ENCODE measurements around the gene TSSK2. TPM values are rescaled to one million over a fixed set of nuclear protein-coding genes. Genes with fewer than 3 reads are reported as not detected.
"Not testable (repeated sequence)": the region's sequence is repeated elsewhere in the genome, so short reads cannot be mapped to it uniquely, and the experiment has no call there.

TSSK2 gene
- polyA plus RNA-seq, result under 1 TPM in 2 of 3 donors, not detected in 1; 0.07 TPM

DNA sequence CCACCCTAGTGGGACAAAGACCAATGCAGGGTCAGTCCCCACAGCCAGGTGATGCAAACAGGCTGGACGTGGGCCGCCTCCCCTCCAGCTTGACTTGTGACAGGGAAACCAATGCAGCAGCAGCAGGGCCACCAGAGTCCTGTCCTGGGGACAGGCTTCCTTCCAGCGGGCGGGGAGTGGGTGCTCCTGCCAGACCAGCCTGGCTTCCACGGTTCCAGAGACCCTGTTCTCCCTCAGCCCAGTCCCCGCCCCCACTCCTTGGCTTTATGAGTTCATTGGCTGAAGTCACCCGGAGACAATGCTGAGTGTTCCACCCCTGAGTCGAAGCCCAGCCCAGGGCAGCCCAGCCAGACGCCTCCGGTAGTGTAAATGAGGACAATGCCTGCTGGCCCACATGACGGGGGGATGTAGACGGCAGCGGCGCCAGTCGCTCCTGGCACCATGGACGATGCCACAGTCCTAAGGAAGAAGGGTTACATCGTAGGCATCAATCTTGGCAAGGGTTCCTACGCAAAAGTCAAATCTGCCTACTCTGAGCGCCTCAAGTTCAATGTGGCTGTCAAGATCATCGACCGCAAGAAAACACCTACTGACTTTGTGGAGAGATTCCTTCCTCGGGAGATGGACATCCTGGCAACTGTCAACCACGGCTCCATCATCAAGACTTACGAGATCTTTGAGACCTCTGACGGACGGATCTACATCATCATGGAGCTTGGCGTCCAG is at the start of gene TSSK2:
Gene TSSK2 (plus strand): TSS at position 350 of the 726 bp plus-strand sequence. CDS start 92 bp downstream, at position 442.
- 86 to 90% (median 88%) methylated on average over 27 of the region's 27 CpGs for WGBS, 3 donors
- H3K27ac ChIP-seq (ENCODE audit: low read depth, low read length), result no peak within 1 kb of the TSS

GRCh38 chr22:19081351-19081750 is 49.8 kb upstream of the TSSK2 start:
- WGBS, 3 donors, result 78 to 89% (median 83%) methylated on average over 3 of the region's 3 CpGs
- no peak overlapping the region for H3K27ac ChIP-seq (ENCODE audit: low read depth, low read length)

DNA sequence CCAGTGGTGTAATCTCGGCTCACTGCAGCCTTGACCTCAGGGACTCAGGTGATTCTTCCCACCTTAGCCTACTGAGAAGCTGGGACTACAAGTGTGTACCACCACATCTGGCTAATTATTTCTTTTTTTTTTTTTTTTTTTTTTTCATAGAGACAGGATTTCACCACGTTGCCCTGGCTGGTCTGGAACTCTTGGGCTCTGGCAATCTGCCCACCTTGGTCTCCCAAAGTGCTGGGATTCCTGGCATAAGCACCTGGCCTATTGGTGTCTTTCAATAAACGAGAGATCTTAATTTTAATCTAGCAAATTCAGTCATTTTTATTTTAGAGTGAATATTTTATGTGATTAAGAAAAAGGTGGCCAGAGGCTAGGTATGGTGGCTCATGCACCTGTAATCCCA is 49.0 kb upstream of the TSSK2 start:
- 59 to 75% (median 72%) methylated on average over 3 of the region's 3 CpGs for WGBS, 3 donors
- H3K27ac ChIP-seq (ENCODE audit: low read depth, low read length), result no peak overlapping the region

GRCh38 chr22:19082793-19083192 is 48.3 kb upstream of the TSSK2 start:
- H3K27ac ChIP-seq (ENCODE audit: low read depth, low read length), result no peak overlapping the region
- WGBS, 3 donors, result 84 to 96% (median 95%) methylated on average over 13 of the region's 13 CpGs

- not testable (repeated sequence) for H3K27ac ChIP-seq (ENCODE audit: low read depth, low read length)
- WGBS, 3 donors, result 90 to 96% (median 95%) methylated on average over 14 to 30 of the region's 30 CpGs
Observed at GRCh38 chr22:19084126-19084525, 47.0 kb upstream of the TSSK2 start.

- H3K27ac ChIP-seq (ENCODE audit: low read depth, low read length), result not testable (repeated sequence)
- 71 to 91% (median 84%) methylated on average over 9 to 16 of the region's 32 CpGs for WGBS, 3 donors
Observed at GRCh38 chr22:19084586-19084985, 46.5 kb upstream of the TSSK2 start.

DNA sequence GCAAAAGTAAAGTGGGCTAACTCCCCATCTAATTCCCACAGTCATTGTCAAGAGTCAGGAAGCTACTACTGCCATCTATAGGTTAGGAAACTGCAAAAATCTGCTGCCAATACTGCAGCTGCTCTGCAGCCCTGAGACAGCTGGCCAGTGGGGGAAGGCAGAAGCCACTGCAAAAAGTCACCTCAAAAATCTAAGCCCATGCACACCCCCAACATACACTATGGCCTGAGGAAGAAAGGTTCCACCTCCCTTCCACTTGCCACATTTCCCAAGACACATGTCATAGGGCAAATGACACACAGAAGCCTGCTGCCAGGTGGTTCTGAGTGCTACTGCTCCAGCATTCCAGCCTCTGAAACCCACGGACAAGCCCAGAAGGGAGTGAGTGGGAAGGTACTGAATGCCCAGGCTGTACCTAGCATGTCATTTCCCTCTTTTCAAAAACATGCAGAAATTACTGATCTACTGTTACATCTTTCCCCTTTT is 45.8 kb upstream of the TSSK2 start:
- 14 to 26% (median 25%) methylated on average over 1 of the region's 1 CpG for WGBS, 3 donors
- no peak overlapping the region for H3K27ac ChIP-seq (ENCODE audit: low read depth, low read length)

GRCh38 chr22:19086417-19086816 is 44.7 kb upstream of the TSSK2 start:
- WGBS, 3 donors, result 81 to 83% (median 83%) methylated on average over 6 of the region's 6 CpGs
- no peak overlapping the region for H3K27ac ChIP-seq (ENCODE audit: low read depth, low read length)

GRCh38 chr22:19086896-19087295 is 44.2 kb upstream of the TSSK2 start:
- 82 to 95% (median 85%) methylated on average over 3 of the region's 3 CpGs for WGBS, 3 donors
- no peak overlapping the region for H3K27ac ChIP-seq (ENCODE audit: low read depth, low read length)

- WGBS, 3 donors, result 96 to 98% (median 98%) methylated on average over 14 of the region's 14 CpGs
- no peak overlapping the region for H3K27ac ChIP-seq (ENCODE audit: low read depth, low read length)
Observed at GRCh38 chr22:19088866-19089595, 42.1 kb upstream of the TSSK2 start.

- H3K27ac ChIP-seq (ENCODE audit: low read depth, low read length), result no peak overlapping the region
- 73 to 95% (median 91%) methylated on average over 2 of the region's 2 CpGs for WGBS, 3 donors
Observed at GRCh38 chr22:19090183-19090582, 40.9 kb upstream of the TSSK2 start.

- WGBS, 3 donors, result 65 to 94% (median 85%) methylated on average over 3 of the region's 3 CpGs
- H3K27ac ChIP-seq (ENCODE audit: low read depth, low read length), result no peak overlapping the region
Observed at GRCh38 chr22:19090586-19091127, 40.5 kb upstream of the TSSK2 start.

DNA sequence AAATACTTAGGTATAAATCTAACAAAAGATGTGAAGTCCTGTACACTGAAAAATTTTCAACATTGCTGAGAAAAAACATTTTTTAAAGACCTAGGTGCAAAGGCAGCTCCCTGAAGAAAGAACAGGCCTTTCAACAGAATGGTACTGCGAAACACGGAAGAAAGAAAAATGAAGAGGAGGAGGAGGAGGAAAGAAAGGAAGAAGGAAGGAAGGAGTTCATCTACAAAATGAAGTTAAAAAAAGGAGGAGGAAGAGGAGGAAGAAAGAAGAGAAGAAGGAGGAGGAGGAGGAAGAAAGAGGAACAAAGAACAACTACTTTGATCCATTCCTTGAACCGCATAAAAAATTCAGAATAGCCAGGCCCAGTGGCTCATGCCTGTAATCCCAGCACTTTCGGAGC is 38.4 kb upstream of the TSSK2 start:
- H3K27ac ChIP-seq (ENCODE audit: low read depth, low read length), result no peak overlapping the region
- 68 to 99% (median 90%) methylated on average over 4 of the region's 4 CpGs for WGBS, 3 donors

GRCh38 chr22:19094393-19094997 is 36.6 kb upstream of the TSSK2 start:
- no peak overlapping the region for H3K27ac ChIP-seq (ENCODE audit: low read depth, low read length)
- 96 to 99% (median 99%) methylated on average over 4 of the region's 4 CpGs for WGBS, 3 donors

DNA sequence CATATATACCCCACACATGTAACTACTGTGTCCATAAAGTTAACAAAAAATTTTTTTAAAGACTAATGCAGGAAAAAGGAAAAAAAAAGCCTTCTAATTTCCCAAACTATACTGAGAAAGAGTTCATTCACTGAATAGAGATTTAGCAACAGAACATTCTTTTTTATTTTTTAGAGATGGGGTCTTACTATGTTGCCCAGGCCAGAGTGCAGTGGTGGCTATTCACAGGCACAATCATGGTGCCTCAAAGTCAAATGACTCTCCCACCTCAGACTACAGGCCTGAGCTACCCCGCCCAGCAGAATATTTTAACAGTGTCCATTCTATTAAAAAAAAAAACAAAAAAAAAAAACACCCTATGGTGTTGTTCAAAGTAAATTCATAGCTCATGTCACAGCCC is 34.6 kb upstream of the TSSK2 start:
- no peak overlapping the region for H3K27ac ChIP-seq (ENCODE audit: low read depth, low read length)
- 92 to 98% (median 95%) methylated on average over 1 of the region's 1 CpG for WGBS, 3 donors

GRCh38 chr22:19097518-19097917 is 33.6 kb upstream of the TSSK2 start:
- H3K27ac ChIP-seq (ENCODE audit: low read depth, low read length), result no peak overlapping the region
- WGBS, 3 donors, result 68 to 74% (median 68%) methylated on average over 3 of the region's 3 CpGs

- no peak overlapping the region for H3K27ac ChIP-seq (ENCODE audit: low read depth, low read length)
- 41 to 80% (median 77%) methylated on average over 4 of the region's 4 CpGs for WGBS, 3 donors
Observed at GRCh38 chr22:19098157-19098556, 33.0 kb upstream of the TSSK2 start.

DNA sequence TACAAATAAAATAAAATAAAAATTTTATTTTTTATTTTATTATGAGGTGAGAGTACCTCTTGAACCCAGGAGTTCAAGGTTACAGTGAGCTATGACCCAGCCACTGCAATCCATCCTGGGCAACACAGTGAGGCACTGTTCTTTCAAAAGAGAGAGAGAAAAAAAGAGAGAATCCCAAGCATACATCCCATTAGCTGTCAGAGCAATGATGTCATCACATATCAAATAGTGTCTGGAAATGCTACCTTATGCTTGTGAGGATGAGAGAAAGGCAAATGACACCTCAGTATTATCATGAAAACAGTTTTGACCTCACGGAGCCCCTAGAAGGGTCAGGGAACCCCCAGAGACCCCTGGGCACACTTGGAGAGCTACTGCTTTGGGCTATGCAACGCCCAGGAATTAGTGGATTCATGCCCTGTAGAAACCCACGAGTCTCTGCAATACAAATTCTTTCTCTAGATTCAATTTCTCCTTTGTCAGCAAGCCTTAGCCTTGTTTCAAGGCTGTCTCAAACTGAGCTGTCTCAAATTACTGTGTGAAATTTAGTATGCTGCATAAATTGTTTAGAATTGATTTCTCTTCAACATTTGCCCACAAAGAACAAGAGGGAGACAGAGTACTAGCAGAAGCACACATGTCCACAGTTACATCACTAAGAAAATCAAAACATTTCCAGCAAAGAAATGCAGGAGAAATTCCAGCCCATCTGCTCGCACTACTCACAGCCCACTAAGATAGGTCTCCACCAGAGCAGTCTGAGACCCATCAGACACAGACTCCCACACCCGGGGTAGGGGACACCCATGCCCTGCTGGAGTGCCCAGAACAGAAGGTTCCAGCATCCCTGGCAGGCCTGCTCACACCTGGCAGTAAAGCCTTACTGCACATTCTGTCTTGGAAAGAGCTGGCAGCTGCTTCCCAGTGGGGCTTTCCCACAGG is 27.0 kb upstream of the TSSK2 start:
- no peak overlapping the region for H3K27ac ChIP-seq (ENCODE audit: low read depth, low read length)

More for the DNA sequence above, 27.0 kb upstream of the TSSK2 start:
- WGBS, 3 donors, result 36 to 70% (median 68%) methylated on average over 5 of the region's 5 CpGs

All from adipose tissue (tissue), 3 donors.